GM20000 (cell line): Measurements from ENCODE around the gene CNPY1.
A peak's percentile ranks its signal among the peaks of the same experiment; 100 is the strongest.

ENCODE experiments used
- DNase-seq: peaks from one replicate; pipeline ENCODE4 v3.0.0; 2012; ENCODE audit warnings: low spot score
- TF ChIP-seq, protein P1 (sequence below): IDR thresholded peaks from 2 replicates; pipeline ENCODE4 v1.5.1; 2012; ENCODE audit warnings: mild to moderate bottlenecking, control low read depth; ENCODE audit errors: extremely low read depth, missing control alignments

The CNPY1 gene

GRCh38 chr7:155534691-155535090 is 11.7 kb downstream of the CNPY1 start:
- TF ChIP-seq, protein P1, sequence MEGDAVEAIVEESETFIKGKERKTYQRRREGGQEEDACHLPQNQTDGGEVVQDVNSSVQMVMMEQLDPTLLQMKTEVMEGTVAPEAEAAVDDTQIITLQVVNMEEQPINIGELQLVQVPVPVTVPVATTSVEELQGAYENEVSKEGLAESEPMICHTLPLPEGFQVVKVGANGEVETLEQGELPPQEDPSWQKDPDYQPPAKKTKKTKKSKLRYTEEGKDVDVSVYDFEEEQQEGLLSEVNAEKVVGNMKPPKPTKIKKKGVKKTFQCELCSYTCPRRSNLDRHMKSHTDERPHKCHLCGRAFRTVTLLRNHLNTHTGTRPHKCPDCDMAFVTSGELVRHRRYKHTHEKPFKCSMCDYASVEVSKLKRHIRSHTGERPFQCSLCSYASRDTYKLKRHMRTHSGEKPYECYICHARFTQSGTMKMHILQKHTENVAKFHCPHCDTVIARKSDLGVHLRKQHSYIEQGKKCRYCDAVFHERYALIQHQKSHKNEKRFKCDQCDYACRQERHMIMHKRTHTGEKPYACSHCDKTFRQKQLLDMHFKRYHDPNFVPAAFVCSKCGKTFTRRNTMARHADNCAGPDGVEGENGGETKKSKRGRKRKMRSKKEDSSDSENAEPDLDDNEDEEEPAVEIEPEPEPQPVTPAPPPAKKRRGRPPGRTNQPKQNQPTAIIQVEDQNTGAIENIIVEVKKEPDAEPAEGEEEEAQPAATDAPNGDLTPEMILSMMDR: no peak
- DNase-seq: no peak

GRCh38 chr7:155533827-155534690 is 12.3 kb downstream of the CNPY1 start:
- peak; percentile 82 for DNase-seq
- TF ChIP-seq, protein P1: peak; percentile 52

- TF ChIP-seq, protein P1: peak; percentile 8
- DNase-seq: no peak
Observed at GRCh38 chr7:155533120-155533826, 13.1 kb downstream of the CNPY1 start.

DNA sequence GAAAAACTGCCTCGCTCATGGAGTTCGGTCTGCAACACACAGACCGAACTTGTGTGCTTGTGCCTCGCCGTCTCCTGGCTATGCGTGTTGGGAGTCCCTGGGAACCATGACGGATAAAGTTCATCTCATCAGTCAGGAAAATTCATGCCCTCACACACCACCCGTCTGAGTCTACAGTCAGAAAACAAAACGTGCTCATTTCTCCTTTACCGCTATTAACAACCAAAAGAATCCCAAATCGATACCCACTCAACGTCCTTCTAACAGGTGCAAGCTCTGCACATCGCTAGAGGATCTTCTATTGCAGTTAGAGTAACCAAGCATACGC is 13.6 kb downstream of the CNPY1 start:
- no peak for DNase-seq
- TF ChIP-seq, protein P1: no peak

DNA sequence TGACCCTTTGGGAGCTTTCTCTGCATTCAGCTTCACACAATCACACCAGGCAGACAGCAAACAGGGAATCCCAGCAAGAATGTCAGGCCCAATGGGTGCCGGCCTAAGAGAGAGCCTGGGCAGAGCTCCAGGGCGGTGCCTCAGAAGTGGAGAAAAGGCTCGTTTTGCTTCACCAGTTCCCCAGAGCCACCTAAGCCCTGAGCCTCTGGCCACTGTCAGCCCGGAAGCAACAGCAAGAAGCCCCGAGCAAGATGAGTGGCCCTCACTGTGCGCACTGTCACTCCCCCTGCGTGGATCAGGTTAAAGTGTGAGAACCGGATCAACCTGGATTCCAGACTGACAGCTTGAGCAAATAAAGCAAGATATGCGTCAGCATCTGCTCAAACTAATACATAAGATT is 14.7 kb downstream of the CNPY1 start:
- TF ChIP-seq, protein P1: no peak
- no peak for DNase-seq

DNA sequence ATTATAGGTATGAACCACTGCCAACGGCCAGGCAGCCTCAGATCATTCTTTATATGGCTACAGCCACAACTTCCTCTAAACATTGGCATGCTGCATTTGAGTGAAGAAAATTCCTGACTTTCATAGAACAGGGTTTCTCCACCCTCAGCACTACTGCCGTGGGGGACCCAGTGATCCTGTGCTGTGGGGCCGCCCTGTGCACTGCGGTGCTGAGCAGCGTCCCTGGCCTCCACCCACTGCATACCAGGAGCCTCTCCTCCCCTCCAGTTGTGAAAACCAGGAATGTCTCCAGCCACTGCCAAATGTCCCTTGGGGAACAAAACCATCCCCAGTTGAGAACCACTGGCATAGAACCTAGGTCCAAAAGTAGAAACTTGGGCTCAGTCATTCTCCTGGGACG is 15.8 kb downstream of the CNPY1 start:
- DNase-seq: no peak
- TF ChIP-seq, protein P1: no peak

DNA sequence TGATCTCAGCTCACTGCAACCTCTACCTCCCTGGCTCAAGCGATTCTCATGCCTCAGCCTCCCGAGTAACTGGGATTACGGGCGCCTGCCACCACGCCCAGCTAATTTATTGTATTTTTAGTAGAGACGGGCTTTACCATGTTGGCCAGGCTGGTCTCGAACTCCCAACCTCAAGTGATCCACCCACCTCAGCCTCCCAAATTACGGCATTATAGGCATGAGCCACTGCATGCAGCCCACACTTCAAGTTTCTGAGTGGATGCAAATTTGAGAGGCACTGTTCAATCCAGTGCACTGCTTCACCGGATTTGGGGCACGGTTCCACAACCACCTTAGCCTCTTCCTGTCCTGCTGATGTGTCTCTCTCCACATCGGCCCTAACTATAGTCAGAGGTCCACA is 16.5 kb downstream of the CNPY1 start:
- DNase-seq: no peak
- TF ChIP-seq, protein P1: no peak
